GM23338 (cell line): ENCODE measurements around the gene PTPRF.

Experiments used
- CREB1 ChIP-seq: fragments of 250-450 bp; sonication (Bioruptor Pico); IDR thresholded peaks from 2 replicates; pipeline ENCODE4 v1.5.0; 2020; ENCODE audit warnings: low read depth, mild to moderate bottlenecking, moderate library complexity
- EZH2 ChIP-seq: fragments of 200-600 bp; sonication (generic); IDR thresholded peaks from one replicate; pipeline ENCODE4 v1.8.0; 2017; ENCODE audit warnings: antibody characterized with exemption, mild to moderate bottlenecking, low read depth; ENCODE audit not compliant: unreplicated experiment
- EZH2phosphoT487 ChIP-seq: fragments of 200-600 bp; sonication (generic); IDR thresholded peaks from one replicate; pipeline ENCODE4 v1.8.1; 2018; ENCODE audit warnings: antibody characterized with exemption; ENCODE audit not compliant: unreplicated experiment
- JUNB ChIP-seq: IDR thresholded peaks from one replicate; pipeline ENCODE4 v1.6.1; 2016; ENCODE audit warnings: antibody characterized with exemption; ENCODE audit not compliant: unreplicated experiment
- NANOG ChIP-seq: IDR thresholded peaks from 2 replicates; pipeline ENCODE4 v1.6.1; 2016; ENCODE audit warnings: antibody characterized with exemption, borderline replicate concordance
- POLR2AphosphoS5 ChIP-seq: IDR thresholded peaks from 2 replicates; pipeline ENCODE4 v1.6.1; 2016; ENCODE audit warnings: antibody characterized with exemption, low read depth
- STAT1 ChIP-seq: IDR thresholded peaks from one replicate; pipeline ENCODE4 v1.6.1; 2016; ENCODE audit warnings: antibody characterized with exemption; ENCODE audit not compliant: unreplicated experiment
- ZNF114 ChIP-seq: fragments of 250-450 bp; sonication (Bioruptor Pico); IDR thresholded peaks from 2 replicates; pipeline ENCODE4 v1.5.0; 2020; ENCODE audit warnings: mild to moderate bottlenecking, moderate library complexity
- ZNF331 ChIP-seq: fragments of 250-450 bp; sonication (Bioruptor Pico); IDR thresholded peaks from 2 replicates; pipeline ENCODE4 v1.5.0; 2020; ENCODE audit warnings: low read depth, mild to moderate bottlenecking, moderate library complexity
- TF ChIP-seq, protein P1 (sequence below), 2 experiments: fragments of 200-600 bp in 1 of 2; sonication (generic) in 1 of 2; conservative IDR thresholded peaks; 2 replicates each; pipeline versions ENCODE4 v1.5.1 to v1.6.1; 2016 to 2017; ENCODE audit warnings: antibody characterized with exemption in 2 of 2, low read depth in 2 of 2, mild to moderate bottlenecking in 2 of 2, moderate library complexity in 1 of 2
- TF ChIP-seq, protein P2 (sequence below): IDR thresholded peaks from one replicate; pipeline ENCODE4 v1.6.1; 2018; ENCODE audit warnings: antibody characterized with exemption; ENCODE audit not compliant: unreplicated experiment
- TF ChIP-seq, protein P3 (sequence below): IDR thresholded peaks from 2 replicates; pipeline ENCODE4 v1.6.1; 2016; ENCODE audit warnings: antibody characterized with exemption
- TF ChIP-seq, protein P4 (sequence below): fragments of 250-450 bp; sonication (Bioruptor Pico); IDR thresholded peaks from 2 replicates; pipeline ENCODE4 v1.5.0; 2020; ENCODE audit warnings: mild to moderate bottlenecking, moderate library complexity

DNA sequence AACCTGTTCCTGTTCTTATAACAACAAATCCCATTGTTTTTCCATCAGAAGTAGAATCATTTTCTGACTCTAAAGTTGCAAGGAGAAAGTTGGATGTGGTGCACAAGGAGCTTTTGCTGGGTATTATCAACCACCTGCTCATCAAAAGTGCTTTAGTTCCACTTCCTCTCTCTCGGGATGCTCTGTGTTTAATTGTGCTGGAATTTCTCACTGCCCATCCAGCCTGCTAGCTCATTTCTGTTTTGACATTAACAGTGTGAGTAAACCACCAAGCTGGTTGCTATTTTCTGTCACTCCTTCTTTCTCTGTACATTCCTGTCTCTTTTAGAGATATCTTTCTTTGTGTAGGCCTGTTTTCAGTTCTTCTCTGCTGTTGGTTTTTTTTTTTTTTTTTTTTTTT lies 125.3 kb downstream of the PTPRF start:
- TF ChIP-seq, protein P1, sequence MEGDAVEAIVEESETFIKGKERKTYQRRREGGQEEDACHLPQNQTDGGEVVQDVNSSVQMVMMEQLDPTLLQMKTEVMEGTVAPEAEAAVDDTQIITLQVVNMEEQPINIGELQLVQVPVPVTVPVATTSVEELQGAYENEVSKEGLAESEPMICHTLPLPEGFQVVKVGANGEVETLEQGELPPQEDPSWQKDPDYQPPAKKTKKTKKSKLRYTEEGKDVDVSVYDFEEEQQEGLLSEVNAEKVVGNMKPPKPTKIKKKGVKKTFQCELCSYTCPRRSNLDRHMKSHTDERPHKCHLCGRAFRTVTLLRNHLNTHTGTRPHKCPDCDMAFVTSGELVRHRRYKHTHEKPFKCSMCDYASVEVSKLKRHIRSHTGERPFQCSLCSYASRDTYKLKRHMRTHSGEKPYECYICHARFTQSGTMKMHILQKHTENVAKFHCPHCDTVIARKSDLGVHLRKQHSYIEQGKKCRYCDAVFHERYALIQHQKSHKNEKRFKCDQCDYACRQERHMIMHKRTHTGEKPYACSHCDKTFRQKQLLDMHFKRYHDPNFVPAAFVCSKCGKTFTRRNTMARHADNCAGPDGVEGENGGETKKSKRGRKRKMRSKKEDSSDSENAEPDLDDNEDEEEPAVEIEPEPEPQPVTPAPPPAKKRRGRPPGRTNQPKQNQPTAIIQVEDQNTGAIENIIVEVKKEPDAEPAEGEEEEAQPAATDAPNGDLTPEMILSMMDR (conservative IDR thresholded peaks at IDR 0.05; ENCODE audit: low read depth in 2 of 2), result no peak
- TF ChIP-seq JUNB (no peak), EZH2 (no peak), POLR2AphosphoS5 (no peak), ZNF331 (CRISPR knock-in tag) (no peak), ZNF114 (no peak), EZH2phosphoT487 (no peak), STAT1 (no peak), CREB1 (CRISPR knock-in tag) (no peak), NANOG (no peak)
- TF ChIP-seq, protein P2, sequence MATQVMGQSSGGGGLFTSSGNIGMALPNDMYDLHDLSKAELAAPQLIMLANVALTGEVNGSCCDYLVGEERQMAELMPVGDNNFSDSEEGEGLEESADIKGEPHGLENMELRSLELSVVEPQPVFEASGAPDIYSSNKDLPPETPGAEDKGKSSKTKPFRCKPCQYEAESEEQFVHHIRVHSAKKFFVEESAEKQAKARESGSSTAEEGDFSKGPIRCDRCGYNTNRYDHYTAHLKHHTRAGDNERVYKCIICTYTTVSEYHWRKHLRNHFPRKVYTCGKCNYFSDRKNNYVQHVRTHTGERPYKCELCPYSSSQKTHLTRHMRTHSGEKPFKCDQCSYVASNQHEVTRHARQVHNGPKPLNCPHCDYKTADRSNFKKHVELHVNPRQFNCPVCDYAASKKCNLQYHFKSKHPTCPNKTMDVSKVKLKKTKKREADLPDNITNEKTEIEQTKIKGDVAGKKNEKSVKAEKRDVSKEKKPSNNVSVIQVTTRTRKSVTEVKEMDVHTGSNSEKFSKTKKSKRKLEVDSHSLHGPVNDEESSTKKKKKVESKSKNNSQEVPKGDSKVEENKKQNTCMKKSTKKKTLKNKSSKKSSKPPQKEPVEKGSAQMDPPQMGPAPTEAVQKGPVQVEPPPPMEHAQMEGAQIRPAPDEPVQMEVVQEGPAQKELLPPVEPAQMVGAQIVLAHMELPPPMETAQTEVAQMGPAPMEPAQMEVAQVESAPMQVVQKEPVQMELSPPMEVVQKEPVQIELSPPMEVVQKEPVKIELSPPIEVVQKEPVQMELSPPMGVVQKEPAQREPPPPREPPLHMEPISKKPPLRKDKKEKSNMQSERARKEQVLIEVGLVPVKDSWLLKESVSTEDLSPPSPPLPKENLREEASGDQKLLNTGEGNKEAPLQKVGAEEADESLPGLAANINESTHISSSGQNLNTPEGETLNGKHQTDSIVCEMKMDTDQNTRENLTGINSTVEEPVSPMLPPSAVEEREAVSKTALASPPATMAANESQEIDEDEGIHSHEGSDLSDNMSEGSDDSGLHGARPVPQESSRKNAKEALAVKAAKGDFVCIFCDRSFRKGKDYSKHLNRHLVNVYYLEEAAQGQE, result no peak
- TF ChIP-seq, protein P3, sequence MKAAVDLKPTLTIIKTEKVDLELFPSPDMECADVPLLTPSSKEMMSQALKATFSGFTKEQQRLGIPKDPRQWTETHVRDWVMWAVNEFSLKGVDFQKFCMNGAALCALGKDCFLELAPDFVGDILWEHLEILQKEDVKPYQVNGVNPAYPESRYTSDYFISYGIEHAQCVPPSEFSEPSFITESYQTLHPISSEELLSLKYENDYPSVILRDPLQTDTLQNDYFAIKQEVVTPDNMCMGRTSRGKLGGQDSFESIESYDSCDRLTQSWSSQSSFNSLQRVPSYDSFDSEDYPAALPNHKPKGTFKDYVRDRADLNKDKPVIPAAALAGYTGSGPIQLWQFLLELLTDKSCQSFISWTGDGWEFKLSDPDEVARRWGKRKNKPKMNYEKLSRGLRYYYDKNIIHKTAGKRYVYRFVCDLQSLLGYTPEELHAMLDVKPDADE, result no peak
- TF ChIP-seq, protein P4, sequence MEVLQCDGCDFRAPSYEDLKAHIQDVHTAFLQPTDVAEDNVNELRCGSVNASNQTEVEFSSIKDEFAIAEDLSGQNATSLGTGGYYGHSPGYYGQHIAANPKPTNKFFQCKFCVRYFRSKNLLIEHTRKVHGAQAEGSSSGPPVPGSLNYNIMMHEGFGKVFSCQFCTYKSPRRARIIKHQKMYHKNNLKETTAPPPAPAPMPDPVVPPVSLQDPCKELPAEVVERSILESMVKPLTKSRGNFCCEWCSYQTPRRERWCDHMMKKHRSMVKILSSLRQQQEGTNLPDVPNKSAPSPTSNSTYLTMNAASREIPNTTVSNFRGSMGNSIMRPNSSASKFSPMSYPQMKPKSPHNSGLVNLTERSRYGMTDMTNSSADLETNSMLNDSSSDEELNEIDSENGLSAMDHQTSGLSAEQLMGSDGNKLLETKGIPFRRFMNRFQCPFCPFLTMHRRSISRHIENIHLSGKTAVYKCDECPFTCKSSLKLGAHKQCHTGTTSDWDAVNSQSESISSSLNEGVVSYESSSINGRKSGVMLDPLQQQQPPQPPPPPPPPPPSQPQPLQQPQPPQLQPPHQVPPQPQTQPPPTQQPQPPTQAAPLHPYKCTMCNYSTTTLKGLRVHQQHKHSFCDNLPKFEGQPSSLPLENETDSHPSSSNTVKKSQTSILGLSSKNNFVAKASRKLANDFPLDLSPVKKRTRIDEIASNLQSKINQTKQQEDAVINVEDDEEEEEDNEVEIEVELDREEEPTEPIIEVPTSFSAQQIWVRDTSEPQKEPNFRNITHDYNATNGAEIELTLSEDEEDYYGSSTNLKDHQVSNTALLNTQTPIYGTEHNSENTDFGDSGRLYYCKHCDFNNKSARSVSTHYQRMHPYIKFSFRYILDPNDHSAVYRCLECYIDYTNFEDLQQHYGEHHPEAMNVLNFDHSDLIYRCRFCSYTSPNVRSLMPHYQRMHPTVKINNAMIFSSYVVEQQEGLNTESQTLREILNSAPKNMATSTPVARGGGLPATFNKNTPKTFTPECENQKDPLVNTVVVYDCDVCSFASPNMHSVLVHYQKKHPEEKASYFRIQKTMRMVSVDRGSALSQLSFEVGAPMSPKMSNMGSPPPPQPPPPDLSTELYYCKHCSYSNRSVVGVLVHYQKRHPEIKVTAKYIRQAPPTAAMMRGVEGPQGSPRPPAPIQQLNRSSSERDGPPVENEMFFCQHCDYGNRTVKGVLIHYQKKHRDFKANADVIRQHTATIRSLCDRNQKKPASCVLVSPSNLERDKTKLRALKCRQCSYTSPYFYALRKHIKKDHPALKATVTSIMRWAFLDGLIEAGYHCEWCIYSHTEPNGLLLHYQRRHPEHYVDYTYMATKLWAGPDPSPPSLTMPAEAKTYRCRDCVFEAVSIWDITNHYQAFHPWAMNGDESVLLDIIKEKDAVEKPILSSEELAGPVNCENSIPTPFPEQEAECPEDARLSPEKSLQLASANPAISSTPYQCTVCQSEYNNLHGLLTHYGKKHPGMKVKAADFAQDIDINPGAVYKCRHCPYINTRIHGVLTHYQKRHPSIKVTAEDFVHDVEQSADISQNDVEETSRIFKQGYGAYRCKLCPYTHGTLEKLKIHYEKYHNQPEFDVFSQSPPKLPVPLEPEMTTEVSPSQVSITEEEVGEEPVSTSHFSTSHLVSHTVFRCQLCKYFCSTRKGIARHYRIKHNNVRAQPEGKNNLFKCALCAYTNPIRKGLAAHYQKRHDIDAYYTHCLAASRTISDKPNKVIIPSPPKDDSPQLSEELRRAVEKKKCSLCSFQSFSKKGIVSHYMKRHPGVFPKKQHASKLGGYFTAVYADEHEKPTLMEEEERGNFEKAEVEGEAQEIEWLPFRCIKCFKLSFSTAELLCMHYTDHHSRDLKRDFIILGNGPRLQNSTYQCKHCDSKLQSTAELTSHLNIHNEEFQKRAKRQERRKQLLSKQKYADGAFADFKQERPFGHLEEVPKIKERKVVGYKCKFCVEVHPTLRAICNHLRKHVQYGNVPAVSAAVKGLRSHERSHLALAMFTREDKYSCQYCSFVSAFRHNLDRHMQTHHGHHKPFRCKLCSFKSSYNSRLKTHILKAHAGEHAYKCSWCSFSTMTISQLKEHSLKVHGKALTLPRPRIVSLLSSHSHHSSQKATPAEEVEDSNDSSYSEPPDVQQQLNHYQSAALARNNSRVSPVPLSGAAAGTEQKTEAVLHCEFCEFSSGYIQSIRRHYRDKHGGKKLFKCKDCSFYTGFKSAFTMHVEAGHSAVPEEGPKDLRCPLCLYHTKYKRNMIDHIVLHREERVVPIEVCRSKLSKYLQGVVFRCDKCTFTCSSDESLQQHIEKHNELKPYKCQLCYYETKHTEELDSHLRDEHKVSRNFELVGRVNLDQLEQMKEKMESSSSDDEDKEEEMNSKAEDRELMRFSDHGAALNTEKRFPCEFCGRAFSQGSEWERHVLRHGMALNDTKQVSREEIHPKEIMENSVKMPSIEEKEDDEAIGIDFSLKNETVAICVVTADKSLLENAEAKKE (CRISPR knock-in tag), result no peak
